Endodermal cell (in vitro differentiated cells): Measurements from ENCODE around the gene TMPRSS2. TPM values are rescaled to one million over a fixed set of nuclear protein-coding genes. Genes with fewer than 3 reads are reported as not detected.

Experiments used
- DNase-seq: peaks from one replicate; pipeline ENCODE4 v3.0.0-alpha.2; 2017
- H3K27ac ChIP-seq: 2 replicates; pipeline ENCODE4 v1.5.1; 2013; ENCODE audit warnings: mild to moderate bottlenecking, low read depth, low read length, moderate library complexity
- H3K27me3 ChIP-seq: 2 replicates; pipeline ENCODE4 v1.6.1; 2013; ENCODE audit warnings: mild to moderate bottlenecking, low read length, moderate library complexity; ENCODE audit not compliant: insufficient read depth, control insufficient read depth, poor library complexity, severe bottlenecking
- H3K36me3 ChIP-seq: 2 replicates; pipeline ENCODE4 v1.7.0; 2013; ENCODE audit warnings: mild to moderate bottlenecking, low read length, moderate library complexity; ENCODE audit not compliant: control insufficient read depth, insufficient read depth
- H3K4me1 ChIP-seq: one replicate; pipeline ENCODE4 v1.7.0; 2013; ENCODE audit warnings: low read length; ENCODE audit not compliant: control insufficient read depth, insufficient read depth
- H3K4me3 ChIP-seq: 2 replicates; pipeline ENCODE4 v1.5.1; 2013; ENCODE audit warnings: mild to moderate bottlenecking, low read length, moderate library complexity
- H3K9ac ChIP-seq: 2 replicates; pipeline ENCODE4 v1.6.1; 2013; ENCODE audit warnings: mild to moderate bottlenecking, low read length, moderate library complexity; ENCODE audit not compliant: poor library complexity, severe bottlenecking; ENCODE audit errors: extremely low read depth
- H3K9me3 ChIP-seq: 2 replicates; pipeline ENCODE4 v1.6.1; 2013; ENCODE audit warnings: mild to moderate bottlenecking, low read length, moderate library complexity; ENCODE audit not compliant: control insufficient read depth
- H3K27ac Mint-ChIP-seq: 2 replicates; pipeline ENCODE4 v1.8.0; 2020; ENCODE audit warnings: mixed read lengths
- H3K27me3 Mint-ChIP-seq: 2 replicates; pipeline ENCODE4 v1.8.0; 2021; ENCODE audit warnings: mild to moderate bottlenecking, mixed read lengths; ENCODE audit not compliant: insufficient read depth
- H3K36me3 Mint-ChIP-seq: 2 replicates; pipeline ENCODE4 v1.8.0; 2020; ENCODE audit warnings: low read depth, mixed read lengths
- H3K4me1 Mint-ChIP-seq: 2 replicates; pipeline ENCODE4 v1.8.0; 2020; ENCODE audit warnings: mixed read lengths
- H3K4me3 Mint-ChIP-seq: 2 replicates; pipeline ENCODE4 v1.8.0; 2020; ENCODE audit warnings: mild to moderate bottlenecking, moderate library complexity, mixed read lengths
- H3K9me3 Mint-ChIP-seq: 2 replicates; pipeline ENCODE4 v1.8.0; 2020; ENCODE audit warnings: mild to moderate bottlenecking, mixed read lengths
- CTCF ChIP-seq: fragments of 200-600 bp; sonication (generic); conservative IDR thresholded peaks from 2 replicates; pipeline ENCODE4 v1.5.0; 2021; ENCODE audit warnings: antibody characterized with exemption, mild to moderate bottlenecking
- WGBS, 2 experiments: methylation state at CpG; one replicate each; pipeline versions ENCODE4 v1.1.5 to v1.1.7; 2013; ENCODE audit warnings: missing lambda C conversion rate in 2 of 2, mixed read lengths in 1 of 2; ENCODE audit not compliant: insufficient coverage in 1 of 2, insufficient read length in 1 of 2; 5-methylcytosine and 5-hydroxymethylcytosine counted together
- total RNA-seq, 2 donors: library from RNA; stranded (reverse); fragmentation: NEBNext Ultra II Directional in 1 of 2; extraction: Animal tissue kit (Norgen Biotek cat#: 25700) in 1 of 2; gene quantifications; 2 replicates in 1 of 2; 3 replicates in 1 of 2; pipeline ENCODE4 v1.2.1, GENCODE V29; 2021

TMPRSS2 gene
- total RNA-seq, 2 donors from 2014 or later, result 17.6 to 19.2 TPM

GRCh38 chr21:41433566-41433965 lies 74.4 kb downstream of the TMPRSS2 start:
- Histone ChIP-seq H3K27me3 (peaks cover 21% of the 10 kb centered on the region), H3K27ac (no peak overlapping the region), H3K36me3 (no peaks in the 10 kb centered on the region), H3K9ac (no peak overlapping the region), H3K4me3 (no peak overlapping the region), H3K4me1 (no peaks in the 10 kb centered on the region), H3K9me3 (peaks cover 10% of the 10 kb centered on the region)
- Mint-ChIP-seq H3K9me3 (peaks cover 17% of the 10 kb centered on the region), H3K27me3 (peaks cover 12% of the 10 kb centered on the region), H3K4me3 (no peak overlapping the region), H3K36me3 (no peaks in the 10 kb centered on the region), H3K4me1 (peaks cover 4% of the 10 kb centered on the region), H3K27ac (no peak overlapping the region)
- WGBS, 2 experiments, result 91 to 100% methylated on average over 1 to 2 of the region's 2 CpGs
- DNase-seq, result no peak
- no peak for TF ChIP-seq CTCF

- Mint-ChIP-seq H3K4me3 (no peak overlapping the region), H3K27me3 (peaks cover 20% of the 10 kb centered on the region), H3K36me3 (no peaks in the 10 kb centered on the region), H3K27ac (no peak overlapping the region), H3K4me1 (peaks cover 3% of the 10 kb centered on the region), H3K9me3 (peaks cover 17% of the 10 kb centered on the region)
- H3K4me1 ChIP-seq, result no peaks in the 10 kb centered on the region
- no peak for DNase-seq
- no peak for TF ChIP-seq CTCF
- no peak overlapping the region for H3K27ac ChIP-seq
- peaks cover 10% of the 10 kb centered on the region for H3K9me3 ChIP-seq
- no peak overlapping the region for H3K4me3 ChIP-seq
- 67 to 88% methylated on average over 5 to 8 of the region's 10 CpGs for WGBS, 2 experiments
- H3K36me3 ChIP-seq, result no peaks in the 10 kb centered on the region
- no peak overlapping the region for H3K9ac ChIP-seq
- peaks cover 28% of the 10 kb centered on the region for H3K27me3 ChIP-seq
These were observed 75.1 kb downstream of the TMPRSS2 start for GRCh38 chr21:41432562-41433460.

DNA sequence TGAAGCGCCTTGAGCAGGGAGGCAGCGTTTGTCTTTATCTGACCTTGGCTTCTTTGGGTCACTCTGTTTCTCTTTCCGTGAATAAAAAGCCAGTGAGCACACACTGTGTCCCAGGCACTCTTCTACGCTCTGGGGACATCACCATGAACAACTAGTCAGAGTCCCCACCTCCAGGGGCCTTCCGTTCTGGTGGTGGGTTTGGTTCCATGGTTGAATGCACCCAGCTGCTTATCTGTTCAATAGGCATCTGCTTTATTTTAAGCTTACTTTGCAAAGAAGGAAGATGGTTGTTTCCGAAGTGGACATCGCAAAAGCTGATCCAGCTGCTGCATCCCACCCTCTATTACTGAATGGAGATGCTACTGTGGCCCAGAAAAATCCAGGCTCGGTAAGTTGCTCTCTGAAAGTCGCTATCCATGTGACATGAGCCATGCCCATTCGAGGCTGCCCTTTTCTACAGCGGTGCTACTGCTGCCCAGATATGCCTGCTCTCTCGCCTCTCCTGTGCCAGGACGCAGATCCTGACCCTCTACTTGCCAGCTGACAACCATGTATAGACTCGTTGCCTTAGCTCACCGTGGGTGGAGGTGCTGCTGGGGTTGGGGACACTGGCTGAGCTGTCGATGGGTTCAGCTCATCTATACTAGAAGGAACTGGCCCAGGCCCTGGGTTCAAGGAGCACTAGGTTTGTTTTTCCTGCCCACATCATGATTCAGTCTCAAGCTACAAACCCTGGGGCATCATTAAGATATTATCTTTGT lies 76.0 kb downstream of the TMPRSS2 start:
- H3K27ac ChIP-seq, result no peak overlapping the region
- H3K27me3 ChIP-seq, result peaks cover 37% of the 10 kb centered on the region
- no peaks in the 10 kb centered on the region for H3K36me3 ChIP-seq
- H3K9ac ChIP-seq, result no peak overlapping the region
- 83 to 85% methylated on average over 13 to 16 of the region's 16 CpGs for WGBS, 2 experiments
- H3K27me3 Mint-ChIP-seq, result peaks cover 28% of the 10 kb centered on the region
- H3K4me1 Mint-ChIP-seq, result no peaks in the 10 kb centered on the region
- no peak for TF ChIP-seq CTCF
- no peak for DNase-seq
- no peaks in the 10 kb centered on the region for H3K36me3 Mint-ChIP-seq
- H3K27ac Mint-ChIP-seq, result no peak overlapping the region
- H3K4me1 ChIP-seq, result no peaks in the 10 kb centered on the region
- peaks cover 17% of the 10 kb centered on the region for H3K9me3 Mint-ChIP-seq
- no peak overlapping the region for H3K4me3 Mint-ChIP-seq
- H3K4me3 ChIP-seq, result no peak overlapping the region
- H3K9me3 ChIP-seq, result peaks cover 10% of the 10 kb centered on the region
